Right lobe of liver (tissue), 4 donors: ENCODE data around the gene INTS7.

ENCODE experiments used
- CTCF ChIP-seq, 4 donors: fragments of 200-600 bp in 3 of 4; fragments of 450-650 bp in 1 of 4; IDR thresholded peaks; one replicate each; pipeline versions ENCODE4 v1.5.1 to v1.8.0; 2016 to 2022; ENCODE audit warnings: antibody characterized with exemption in 4 of 4, mild to moderate bottlenecking in 2 of 4
- POLR2A ChIP-seq: fragments of 450-650 bp; IDR thresholded peaks from one replicate; pipeline ENCODE4 v1.6.1; 2017; ENCODE audit warnings: antibody characterized with exemption, mild to moderate bottlenecking
- donor health status: DM: no; HTN: no; CAD: no.
- donor health status: DM: no; HTN: no; CAD: no.
- donor health status: DM: no; HTN: yes; CAD: no.

GRCh38 chr1:211918843-211919414 lies 116.4 kb downstream of the INTS7 start:
- TF ChIP-seq CTCF (IDR thresholded peaks at IDR 0.05) (no peak), POLR2A (no peak)
